ENCODE data around the gene PAX9.

DNA sequence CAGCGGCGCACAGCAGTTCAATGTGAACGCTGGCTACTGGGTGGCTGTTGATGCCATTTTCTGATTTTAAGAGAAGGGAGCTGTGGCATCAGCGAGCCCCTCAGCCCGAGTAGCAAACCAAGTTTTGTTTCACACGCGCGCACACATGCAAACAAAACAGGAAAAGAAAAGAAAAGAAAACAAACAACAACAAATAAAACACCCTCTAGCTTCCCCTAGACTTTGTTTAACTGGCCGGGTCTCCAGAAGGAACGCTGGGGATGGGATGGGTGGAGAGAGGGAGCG, 540 bp downstream of the PAX9 start:
- TF ChIP-seq SNAI2 (CRISPR knock-in tag; IDR thresholded peaks at IDR 0.05) (no peak), ARNTL (CRISPR knock-in tag; IDR thresholded peaks at IDR 0.05; ENCODE audit: borderline replicate concordance, low read depth) (no peak), PPARA (CRISPR knock-in tag; IDR thresholded peaks at IDR 0.05; ENCODE audit: borderline replicate concordance) (no peak), ZNF70 (CRISPR knock-in tag; IDR thresholded peaks at IDR 0.05) (no peak), OSR1 (CRISPR knock-in tag; IDR thresholded peaks at IDR 0.05) (no peak), ZC3H10 (CRISPR knock-in tag; IDR thresholded peaks at IDR 0.05) (no peak), CSDC2 (CRISPR knock-in tag; IDR thresholded peaks at IDR 0.05) (no peak), BACH2 (CRISPR knock-in tag; IDR thresholded peaks at IDR 0.05; ENCODE audit: borderline replicate concordance) (no peak), ISL1 (CRISPR knock-in tag; IDR thresholded peaks at IDR 0.05) (no peak), ZNF8 (CRISPR knock-in tag; IDR thresholded peaks at IDR 0.05) (no peak)
- TF ChIP-seq, protein P1, sequence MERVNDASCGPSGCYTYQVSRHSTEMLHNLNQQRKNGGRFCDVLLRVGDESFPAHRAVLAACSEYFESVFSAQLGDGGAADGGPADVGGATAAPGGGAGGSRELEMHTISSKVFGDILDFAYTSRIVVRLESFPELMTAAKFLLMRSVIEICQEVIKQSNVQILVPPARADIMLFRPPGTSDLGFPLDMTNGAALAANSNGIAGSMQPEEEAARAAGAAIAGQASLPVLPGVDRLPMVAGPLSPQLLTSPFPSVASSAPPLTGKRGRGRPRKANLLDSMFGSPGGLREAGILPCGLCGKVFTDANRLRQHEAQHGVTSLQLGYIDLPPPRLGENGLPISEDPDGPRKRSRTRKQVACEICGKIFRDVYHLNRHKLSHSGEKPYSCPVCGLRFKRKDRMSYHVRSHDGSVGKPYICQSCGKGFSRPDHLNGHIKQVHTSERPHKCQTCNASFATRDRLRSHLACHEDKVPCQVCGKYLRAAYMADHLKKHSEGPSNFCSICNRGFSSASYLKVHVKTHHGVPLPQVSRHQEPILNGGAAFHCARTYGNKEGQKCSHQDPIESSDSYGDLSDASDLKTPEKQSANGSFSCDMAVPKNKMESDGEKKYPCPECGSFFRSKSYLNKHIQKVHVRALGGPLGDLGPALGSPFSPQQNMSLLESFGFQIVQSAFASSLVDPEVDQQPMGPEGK (CRISPR knock-in tag; IDR thresholded peaks at IDR 0.05; ENCODE audit: borderline replicate concordance): no peak
- TF ChIP-seq, protein P2, sequence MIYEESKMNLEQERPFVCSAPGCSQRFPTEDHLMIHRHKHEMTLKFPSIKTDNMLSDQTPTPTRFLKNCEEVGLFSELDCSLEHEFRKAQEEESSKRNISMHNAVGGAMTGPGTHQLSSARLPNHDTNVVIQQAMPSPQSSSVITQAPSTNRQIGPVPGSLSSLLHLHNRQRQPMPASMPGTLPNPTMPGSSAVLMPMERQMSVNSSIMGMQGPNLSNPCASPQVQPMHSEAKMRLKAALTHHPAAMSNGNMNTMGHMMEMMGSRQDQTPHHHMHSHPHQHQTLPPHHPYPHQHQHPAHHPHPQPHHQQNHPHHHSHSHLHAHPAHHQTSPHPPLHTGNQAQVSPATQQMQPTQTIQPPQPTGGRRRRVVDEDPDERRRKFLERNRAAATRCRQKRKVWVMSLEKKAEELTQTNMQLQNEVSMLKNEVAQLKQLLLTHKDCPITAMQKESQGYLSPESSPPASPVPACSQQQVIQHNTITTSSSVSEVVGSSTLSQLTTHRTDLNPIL (CRISPR knock-in tag; IDR thresholded peaks at IDR 0.05; ENCODE audit: low read depth): no peak
- TF ChIP-seq, protein P3, sequence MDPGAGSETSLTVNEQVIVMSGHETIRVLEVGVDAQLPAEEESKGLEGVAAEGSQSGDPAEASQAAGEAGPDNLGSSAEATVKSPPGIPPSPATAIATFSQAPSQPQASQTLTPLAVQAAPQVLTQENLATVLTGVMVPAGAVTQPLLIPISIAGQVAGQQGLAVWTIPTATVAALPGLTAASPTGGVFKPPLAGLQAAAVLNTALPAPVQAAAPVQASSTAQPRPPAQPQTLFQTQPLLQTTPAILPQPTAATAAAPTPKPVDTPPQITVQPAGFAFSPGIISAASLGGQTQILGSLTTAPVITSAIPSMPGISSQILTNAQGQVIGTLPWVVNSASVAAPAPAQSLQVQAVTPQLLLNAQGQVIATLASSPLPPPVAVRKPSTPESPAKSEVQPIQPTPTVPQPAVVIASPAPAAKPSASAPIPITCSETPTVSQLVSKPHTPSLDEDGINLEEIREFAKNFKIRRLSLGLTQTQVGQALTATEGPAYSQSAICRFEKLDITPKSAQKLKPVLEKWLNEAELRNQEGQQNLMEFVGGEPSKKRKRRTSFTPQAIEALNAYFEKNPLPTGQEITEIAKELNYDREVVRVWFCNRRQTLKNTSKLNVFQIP (CRISPR knock-in tag; IDR thresholded peaks at IDR 0.05; ENCODE audit: borderline replicate concordance, low read depth): no peak

Measured in SK-N-SH treated with all-trans-retinoic acid at 6 μM for 48 hours (cell line).